SK-N-SH (cell line): ENCODE results near the gene PTTG1IP.

Experiments used
- CTCF ChIP-seq: fragments of 200-600 bp; sonication (generic); IDR thresholded peaks from 2 replicates; pipeline ENCODE4 v1.6.1; 2017; ENCODE audit warnings: antibody characterized with exemption, mild to moderate bottlenecking, moderate library complexity
- FOSL2 ChIP-seq: IDR thresholded peaks from 2 replicates; pipeline ENCODE4 v1.4.0; 2012; ENCODE audit warnings: low read depth, mild to moderate bottlenecking, moderate library complexity, borderline replicate concordance
- POLR2AphosphoS5 ChIP-seq: IDR thresholded peaks from 2 replicates; pipeline ENCODE4 v1.6.1; 2012; ENCODE audit warnings: low read depth, low read length
- RFX5 ChIP-seq: IDR thresholded peaks from 2 replicates; pipeline ENCODE4 v1.6.1; 2012; ENCODE audit warnings: mild to moderate bottlenecking, improper control_type of control experiment, low read length
- SIN3A ChIP-seq: IDR thresholded peaks from 2 replicates; pipeline ENCODE4 v1.6.1; 2012; ENCODE audit warnings: low read depth, mild to moderate bottlenecking, low read length, moderate library complexity, borderline replicate concordance
- TF ChIP-seq, protein P1 (sequence below): IDR thresholded peaks from 2 replicates; pipeline ENCODE4 v1.4.0; 2012; ENCODE audit warnings: low read depth, borderline replicate concordance
- TF ChIP-seq, protein P2 (sequence below): IDR thresholded peaks from 2 replicates; pipeline ENCODE4 v1.4.0; 2012; ENCODE audit warnings: low read depth

- TF ChIP-seq CTCF (peak; percentile 65), RFX5 (no peak), FOSL2 (no peak), POLR2AphosphoS5 (no peak), SIN3A (no peak)
- TF ChIP-seq, protein P1, sequence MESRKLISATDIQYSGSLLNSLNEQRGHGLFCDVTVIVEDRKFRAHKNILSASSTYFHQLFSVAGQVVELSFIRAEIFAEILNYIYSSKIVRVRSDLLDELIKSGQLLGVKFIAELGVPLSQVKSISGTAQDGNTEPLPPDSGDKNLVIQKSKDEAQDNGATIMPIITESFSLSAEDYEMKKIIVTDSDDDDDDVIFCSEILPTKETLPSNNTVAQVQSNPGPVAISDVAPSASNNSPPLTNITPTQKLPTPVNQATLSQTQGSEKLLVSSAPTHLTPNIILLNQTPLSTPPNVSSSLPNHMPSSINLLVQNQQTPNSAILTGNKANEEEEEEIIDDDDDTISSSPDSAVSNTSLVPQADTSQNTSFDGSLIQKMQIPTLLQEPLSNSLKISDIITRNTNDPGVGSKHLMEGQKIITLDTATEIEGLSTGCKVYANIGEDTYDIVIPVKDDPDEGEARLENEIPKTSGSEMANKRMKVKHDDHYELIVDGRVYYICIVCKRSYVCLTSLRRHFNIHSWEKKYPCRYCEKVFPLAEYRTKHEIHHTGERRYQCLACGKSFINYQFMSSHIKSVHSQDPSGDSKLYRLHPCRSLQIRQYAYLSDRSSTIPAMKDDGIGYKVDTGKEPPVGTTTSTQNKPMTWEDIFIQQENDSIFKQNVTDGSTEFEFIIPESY: no peak
- TF ChIP-seq, protein P2, sequence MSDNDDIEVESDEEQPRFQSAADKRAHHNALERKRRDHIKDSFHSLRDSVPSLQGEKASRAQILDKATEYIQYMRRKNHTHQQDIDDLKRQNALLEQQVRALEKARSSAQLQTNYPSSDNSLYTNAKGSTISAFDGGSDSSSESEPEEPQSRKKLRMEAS: no peak
Observed at GRCh38 chr21:44800103-44800502, 73.4 kb downstream of the PTTG1IP start.
